Measurements from ENCODE around the gene TMEM79. TPM values are rescaled to one million over a fixed set of nuclear protein-coding genes. Genes with fewer than 3 reads are reported as not detected.

Gene TMEM79
- total and polyA plus RNA-seq, 2 experiments from 2014 or later = 0.97 to 1.5 TPM

DNA sequence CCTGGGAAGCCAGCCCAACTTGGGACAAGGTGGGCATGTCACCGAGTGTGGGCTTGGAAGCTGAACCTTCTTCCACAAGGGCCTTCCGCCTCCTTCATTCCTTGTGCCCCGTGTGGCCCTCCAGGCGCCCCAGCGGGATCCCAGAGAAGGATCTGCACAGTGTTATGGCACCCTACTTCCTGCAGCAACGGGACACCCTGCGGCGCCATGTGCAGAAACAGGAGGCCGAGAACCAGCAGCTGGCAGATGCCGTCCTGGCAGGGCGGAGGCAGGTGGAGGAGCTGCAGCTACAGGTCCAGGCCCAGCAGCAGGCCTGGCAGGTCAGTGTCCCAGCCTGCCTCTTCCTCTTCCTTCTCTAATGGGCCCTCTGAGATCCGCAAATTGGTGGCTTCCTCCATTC lies 48.0 kb upstream of the TMEM79 start:
- Mint-ChIP-seq H3K27ac (no peak overlapping the region), H3K4me3 (no peak overlapping the region), H3K9me3 (no peaks in the 10 kb centered on the region), H3K27me3 (ENCODE audit: insufficient read depth, low read depth, poor library complexity) (peaks cover 14% of the 10 kb centered on the region), H3K36me3 (ENCODE audit: low read depth) (peaks cover 50% of the 10 kb centered on the region), H3K4me1 (no peaks in the 10 kb centered on the region)
- H3K27ac ChIP-seq (ENCODE audit: low read depth) = no peak overlapping the region
- H2AFZ ChIP-seq = no peak overlapping the region
- no peak for TF ChIP-seq ZNF114 (CRISPR knock-in tag; IDR thresholded peaks at IDR 0.05)
- TF ChIP-seq CREB1 (CRISPR knock-in tag; IDR thresholded peaks at IDR 0.05; ENCODE audit: low read depth) = no peak
- TF ChIP-seq, protein P1, sequence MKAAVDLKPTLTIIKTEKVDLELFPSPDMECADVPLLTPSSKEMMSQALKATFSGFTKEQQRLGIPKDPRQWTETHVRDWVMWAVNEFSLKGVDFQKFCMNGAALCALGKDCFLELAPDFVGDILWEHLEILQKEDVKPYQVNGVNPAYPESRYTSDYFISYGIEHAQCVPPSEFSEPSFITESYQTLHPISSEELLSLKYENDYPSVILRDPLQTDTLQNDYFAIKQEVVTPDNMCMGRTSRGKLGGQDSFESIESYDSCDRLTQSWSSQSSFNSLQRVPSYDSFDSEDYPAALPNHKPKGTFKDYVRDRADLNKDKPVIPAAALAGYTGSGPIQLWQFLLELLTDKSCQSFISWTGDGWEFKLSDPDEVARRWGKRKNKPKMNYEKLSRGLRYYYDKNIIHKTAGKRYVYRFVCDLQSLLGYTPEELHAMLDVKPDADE (IDR thresholded peaks at IDR 0.05) = no peak
- no peak for TF ChIP-seq ZNF331 (CRISPR knock-in tag; IDR thresholded peaks at IDR 0.05; ENCODE audit: low read depth)
- TF ChIP-seq JUNB (IDR thresholded peaks at IDR 0.05; ENCODE audit: unreplicated experiment) = no peak
- TF ChIP-seq, protein P2, sequence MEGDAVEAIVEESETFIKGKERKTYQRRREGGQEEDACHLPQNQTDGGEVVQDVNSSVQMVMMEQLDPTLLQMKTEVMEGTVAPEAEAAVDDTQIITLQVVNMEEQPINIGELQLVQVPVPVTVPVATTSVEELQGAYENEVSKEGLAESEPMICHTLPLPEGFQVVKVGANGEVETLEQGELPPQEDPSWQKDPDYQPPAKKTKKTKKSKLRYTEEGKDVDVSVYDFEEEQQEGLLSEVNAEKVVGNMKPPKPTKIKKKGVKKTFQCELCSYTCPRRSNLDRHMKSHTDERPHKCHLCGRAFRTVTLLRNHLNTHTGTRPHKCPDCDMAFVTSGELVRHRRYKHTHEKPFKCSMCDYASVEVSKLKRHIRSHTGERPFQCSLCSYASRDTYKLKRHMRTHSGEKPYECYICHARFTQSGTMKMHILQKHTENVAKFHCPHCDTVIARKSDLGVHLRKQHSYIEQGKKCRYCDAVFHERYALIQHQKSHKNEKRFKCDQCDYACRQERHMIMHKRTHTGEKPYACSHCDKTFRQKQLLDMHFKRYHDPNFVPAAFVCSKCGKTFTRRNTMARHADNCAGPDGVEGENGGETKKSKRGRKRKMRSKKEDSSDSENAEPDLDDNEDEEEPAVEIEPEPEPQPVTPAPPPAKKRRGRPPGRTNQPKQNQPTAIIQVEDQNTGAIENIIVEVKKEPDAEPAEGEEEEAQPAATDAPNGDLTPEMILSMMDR (conservative IDR thresholded peaks at IDR 0.05; ENCODE audit: low read depth in 2 of 2) = no peak
- no peak for TF ChIP-seq EZH2 (IDR thresholded peaks at IDR 0.05; ENCODE audit: low read depth, unreplicated experiment)
- TF ChIP-seq STAT1 (IDR thresholded peaks at IDR 0.05; ENCODE audit: unreplicated experiment) = no peak
- TF ChIP-seq, protein P3, sequence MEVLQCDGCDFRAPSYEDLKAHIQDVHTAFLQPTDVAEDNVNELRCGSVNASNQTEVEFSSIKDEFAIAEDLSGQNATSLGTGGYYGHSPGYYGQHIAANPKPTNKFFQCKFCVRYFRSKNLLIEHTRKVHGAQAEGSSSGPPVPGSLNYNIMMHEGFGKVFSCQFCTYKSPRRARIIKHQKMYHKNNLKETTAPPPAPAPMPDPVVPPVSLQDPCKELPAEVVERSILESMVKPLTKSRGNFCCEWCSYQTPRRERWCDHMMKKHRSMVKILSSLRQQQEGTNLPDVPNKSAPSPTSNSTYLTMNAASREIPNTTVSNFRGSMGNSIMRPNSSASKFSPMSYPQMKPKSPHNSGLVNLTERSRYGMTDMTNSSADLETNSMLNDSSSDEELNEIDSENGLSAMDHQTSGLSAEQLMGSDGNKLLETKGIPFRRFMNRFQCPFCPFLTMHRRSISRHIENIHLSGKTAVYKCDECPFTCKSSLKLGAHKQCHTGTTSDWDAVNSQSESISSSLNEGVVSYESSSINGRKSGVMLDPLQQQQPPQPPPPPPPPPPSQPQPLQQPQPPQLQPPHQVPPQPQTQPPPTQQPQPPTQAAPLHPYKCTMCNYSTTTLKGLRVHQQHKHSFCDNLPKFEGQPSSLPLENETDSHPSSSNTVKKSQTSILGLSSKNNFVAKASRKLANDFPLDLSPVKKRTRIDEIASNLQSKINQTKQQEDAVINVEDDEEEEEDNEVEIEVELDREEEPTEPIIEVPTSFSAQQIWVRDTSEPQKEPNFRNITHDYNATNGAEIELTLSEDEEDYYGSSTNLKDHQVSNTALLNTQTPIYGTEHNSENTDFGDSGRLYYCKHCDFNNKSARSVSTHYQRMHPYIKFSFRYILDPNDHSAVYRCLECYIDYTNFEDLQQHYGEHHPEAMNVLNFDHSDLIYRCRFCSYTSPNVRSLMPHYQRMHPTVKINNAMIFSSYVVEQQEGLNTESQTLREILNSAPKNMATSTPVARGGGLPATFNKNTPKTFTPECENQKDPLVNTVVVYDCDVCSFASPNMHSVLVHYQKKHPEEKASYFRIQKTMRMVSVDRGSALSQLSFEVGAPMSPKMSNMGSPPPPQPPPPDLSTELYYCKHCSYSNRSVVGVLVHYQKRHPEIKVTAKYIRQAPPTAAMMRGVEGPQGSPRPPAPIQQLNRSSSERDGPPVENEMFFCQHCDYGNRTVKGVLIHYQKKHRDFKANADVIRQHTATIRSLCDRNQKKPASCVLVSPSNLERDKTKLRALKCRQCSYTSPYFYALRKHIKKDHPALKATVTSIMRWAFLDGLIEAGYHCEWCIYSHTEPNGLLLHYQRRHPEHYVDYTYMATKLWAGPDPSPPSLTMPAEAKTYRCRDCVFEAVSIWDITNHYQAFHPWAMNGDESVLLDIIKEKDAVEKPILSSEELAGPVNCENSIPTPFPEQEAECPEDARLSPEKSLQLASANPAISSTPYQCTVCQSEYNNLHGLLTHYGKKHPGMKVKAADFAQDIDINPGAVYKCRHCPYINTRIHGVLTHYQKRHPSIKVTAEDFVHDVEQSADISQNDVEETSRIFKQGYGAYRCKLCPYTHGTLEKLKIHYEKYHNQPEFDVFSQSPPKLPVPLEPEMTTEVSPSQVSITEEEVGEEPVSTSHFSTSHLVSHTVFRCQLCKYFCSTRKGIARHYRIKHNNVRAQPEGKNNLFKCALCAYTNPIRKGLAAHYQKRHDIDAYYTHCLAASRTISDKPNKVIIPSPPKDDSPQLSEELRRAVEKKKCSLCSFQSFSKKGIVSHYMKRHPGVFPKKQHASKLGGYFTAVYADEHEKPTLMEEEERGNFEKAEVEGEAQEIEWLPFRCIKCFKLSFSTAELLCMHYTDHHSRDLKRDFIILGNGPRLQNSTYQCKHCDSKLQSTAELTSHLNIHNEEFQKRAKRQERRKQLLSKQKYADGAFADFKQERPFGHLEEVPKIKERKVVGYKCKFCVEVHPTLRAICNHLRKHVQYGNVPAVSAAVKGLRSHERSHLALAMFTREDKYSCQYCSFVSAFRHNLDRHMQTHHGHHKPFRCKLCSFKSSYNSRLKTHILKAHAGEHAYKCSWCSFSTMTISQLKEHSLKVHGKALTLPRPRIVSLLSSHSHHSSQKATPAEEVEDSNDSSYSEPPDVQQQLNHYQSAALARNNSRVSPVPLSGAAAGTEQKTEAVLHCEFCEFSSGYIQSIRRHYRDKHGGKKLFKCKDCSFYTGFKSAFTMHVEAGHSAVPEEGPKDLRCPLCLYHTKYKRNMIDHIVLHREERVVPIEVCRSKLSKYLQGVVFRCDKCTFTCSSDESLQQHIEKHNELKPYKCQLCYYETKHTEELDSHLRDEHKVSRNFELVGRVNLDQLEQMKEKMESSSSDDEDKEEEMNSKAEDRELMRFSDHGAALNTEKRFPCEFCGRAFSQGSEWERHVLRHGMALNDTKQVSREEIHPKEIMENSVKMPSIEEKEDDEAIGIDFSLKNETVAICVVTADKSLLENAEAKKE (CRISPR knock-in tag; IDR thresholded peaks at IDR 0.05) = no peak
- no peaks in the 10 kb centered on the region for H3K27me3 ChIP-seq (ENCODE audit: insufficient read depth)
- no peak for ATAC-seq
- no peak for DNase-seq (ENCODE audit: low spot score)
- H3K36me3 ChIP-seq (ENCODE audit: insufficient read depth) = peaks cover 12% of the 10 kb centered on the region
- H3K79me2 ChIP-seq (replicated peaks; ENCODE audit: insufficient read depth) = no peaks in the 10 kb centered on the region
- no peaks in the 10 kb centered on the region for H4K20me1 ChIP-seq (replicated peaks; ENCODE audit: insufficient read depth)
- no peak overlapping the region for H3K4me2 ChIP-seq
- H3K4me1 ChIP-seq (ENCODE audit: insufficient read depth) = no peaks in the 10 kb centered on the region
- no peak overlapping the region for H3K4me3 ChIP-seq
- H3K9me2 ChIP-seq (ENCODE audit: insufficient read depth) = no peaks in the 10 kb centered on the region
- 0 out of 2 replicates have a peak, but pooled peaks cover 7% of the 10 kb centered on the region for H3F3A ChIP-seq (replicated peaks; ENCODE audit: low read depth)

All from GM23338 (cell line).